Panc1 (cell line): Measurements from ENCODE around the gene SF3A2. TPM values are rescaled to one million over a fixed set of nuclear protein-coding genes. Genes with fewer than 3 reads are reported as not detected.

Experiments
- ATAC-seq: fragments of 200-7000 bp; cut with Tn5 transposase; 2 replicates; pipeline ENCODE4 v1.9.1; 2020; ENCODE audit warnings: mild to moderate bottlenecking, moderate library complexity
- BruUV-seq: library from RNA; stranded (reverse); fragments of 400-500 nt; replicated peaks from 2 replicates; lab custom pipeline; 2021; lab: Mats Ljungman, UMichigan
- CTCF ChIA-PET: fragments of 300-600 bp; sonication (Branson Sonifier 250); formaldehyde crosslinking; loops from one replicate; lab custom pipeline; 2022; ENCODE audit warnings: antibody characterized with exemption; lab: Charles Lee
- POLR2A ChIA-PET: fragments of 300-600 bp; sonication (Branson Sonifier 250); formaldehyde crosslinking; loops from one replicate; lab custom pipeline; 2022; ENCODE audit warnings: antibody characterized with exemption; lab: Charles Lee
- DNase-seq: peaks from one replicate; pipeline ENCODE4 v3.0.0-alpha.2; 2010; ENCODE audit warnings: low read depth, low spot score
- H3K27ac ChIP-seq: 2 replicates; pipeline ENCODE4 v1.5.1; 2011; ENCODE audit warnings: mild to moderate bottlenecking, low read length, inconsistent platforms
- H3K27me3 ChIP-seq: fragments of 200-500 bp; sonication (Bioruptor generic); 2 replicates; pipeline ENCODE4 v1.6.0; 2014; ENCODE audit warnings: low read length, inconsistent platforms; ENCODE audit not compliant: control insufficient read depth, insufficient read depth
- H3K36me3 ChIP-seq: fragments of 200-500 bp; sonication (Bioruptor generic); 2 replicates; pipeline ENCODE4 v1.5.1; 2014; ENCODE audit warnings: inconsistent platforms, mild to moderate bottlenecking, low read length, moderate library complexity; ENCODE audit not compliant: control insufficient read depth, insufficient read depth
- H3K4me1 ChIP-seq: 2 replicates; pipeline ENCODE4 v1.5.1; 2011; ENCODE audit warnings: inconsistent platforms, mild to moderate bottlenecking, low read length, moderate library complexity; ENCODE audit not compliant: control insufficient read depth, insufficient read depth
- H3K4me3 ChIP-seq, 2 experiments: 2 replicates each; pipeline ENCODE4 v1.5.1; 2011 to 2012; ENCODE audit warnings: low read depth in 2 of 2, low read length in 2 of 2, mild to moderate bottlenecking in 2 of 2, inconsistent platforms in 1 of 2, moderate library complexity in 1 of 2
- H3K9me3 ChIP-seq: fragments of 200-500 bp; sonication (Bioruptor generic); 2 replicates; pipeline ENCODE4 v1.5.1; 2014; ENCODE audit warnings: low read depth, mild to moderate bottlenecking, inconsistent platforms, low read length, moderate library complexity; ENCODE audit not compliant: control insufficient read depth, insufficient read depth
- POLR2AphosphoS5 ChIP-seq: IDR thresholded peaks from 2 replicates; pipeline ENCODE4 v1.6.1; 2012; ENCODE audit warnings: mild to moderate bottlenecking, low read depth, low read length, moderate library complexity
- SIN3A ChIP-seq: IDR thresholded peaks from 2 replicates; pipeline ENCODE4 v1.6.1; 2012; ENCODE audit warnings: low read depth, mild to moderate bottlenecking, low read length, moderate library complexity, borderline replicate concordance; ENCODE audit not compliant: insufficient read depth
- TCF7L2 ChIP-seq: IDR thresholded peaks from 2 replicates; pipeline ENCODE4 v1.6.1; 2011; ENCODE audit warnings: mild to moderate bottlenecking, low read depth, low read length, inconsistent platforms
- in situ Hi-C: cut with HindIII; loops from 2 replicates; pipeline ENCODE4 v1.10.0; 2016; ENCODE audit warnings: low sequenced_read_pairs, low pct_unique_long_range_greater_than_20kb
- intact Hi-C: fragments of 100-400 bp; cut with micrococcal nuclease; formaldehyde crosslinking; loops from one replicate; pipeline ENCODE4 v1.10.0; 2022; ENCODE audit not compliant: unreplicated experiment
- total RNA-seq: library from RNA; stranded (reverse); gene quantifications from one replicate; pipeline ENCODE4 v1.2.1, GENCODE V29; 2021; ENCODE audit not compliant: unreplicated experiment
- TF ChIP-seq, protein P1 (sequence below): fragments of 450-650 bp; IDR thresholded peaks from 2 replicates; pipeline ENCODE4 v1.5.1; 2017; ENCODE audit warnings: mild to moderate bottlenecking
- TF ChIP-seq, protein P2 (sequence below), 2 experiments: IDR thresholded peaks; 2 replicates each; pipeline ENCODE4 v1.6.1; 2011 to 2012; ENCODE audit warnings: low read depth in 2 of 2, control low read depth in 1 of 2, low read length in 1 of 2, mild to moderate bottlenecking in 1 of 2, moderate library complexity in 1 of 2; ENCODE audit not compliant: insufficient read depth in 1 of 2

Gene SF3A2
- total RNA-seq, 1 experiment from 2014 or later, result 103 TPM

DNA sequence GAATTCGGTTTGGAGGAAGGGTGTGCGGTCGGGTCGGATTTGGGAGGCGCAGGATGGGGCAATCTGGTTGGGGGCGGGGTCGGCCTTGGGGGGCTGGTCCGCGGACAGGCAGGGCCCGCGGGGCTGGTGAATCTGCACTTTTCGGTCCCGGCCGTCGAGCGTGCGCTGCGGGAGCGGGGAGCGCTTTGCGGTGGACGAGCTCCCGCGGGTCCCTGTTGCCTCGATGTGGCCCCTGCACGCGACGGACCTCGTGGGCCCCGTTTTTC lies 33.5 kb downstream of the SF3A2 start:
- Histone ChIP-seq H3K27me3 (no peaks in the 10 kb centered on the region), H3K4me1 (peaks cover 18% of the 10 kb centered on the region), H3K36me3 (peaks cover 7% of the 10 kb centered on the region; the same call in 1 of the 2 replicates), H3K27ac (peak overlapping the region; percentile 85), H3K4me3 (peak overlapping the region; percentile 71 to 89), H3K9me3 (no peaks in the 10 kb centered on the region)
- TF ChIP-seq, protein P1, sequence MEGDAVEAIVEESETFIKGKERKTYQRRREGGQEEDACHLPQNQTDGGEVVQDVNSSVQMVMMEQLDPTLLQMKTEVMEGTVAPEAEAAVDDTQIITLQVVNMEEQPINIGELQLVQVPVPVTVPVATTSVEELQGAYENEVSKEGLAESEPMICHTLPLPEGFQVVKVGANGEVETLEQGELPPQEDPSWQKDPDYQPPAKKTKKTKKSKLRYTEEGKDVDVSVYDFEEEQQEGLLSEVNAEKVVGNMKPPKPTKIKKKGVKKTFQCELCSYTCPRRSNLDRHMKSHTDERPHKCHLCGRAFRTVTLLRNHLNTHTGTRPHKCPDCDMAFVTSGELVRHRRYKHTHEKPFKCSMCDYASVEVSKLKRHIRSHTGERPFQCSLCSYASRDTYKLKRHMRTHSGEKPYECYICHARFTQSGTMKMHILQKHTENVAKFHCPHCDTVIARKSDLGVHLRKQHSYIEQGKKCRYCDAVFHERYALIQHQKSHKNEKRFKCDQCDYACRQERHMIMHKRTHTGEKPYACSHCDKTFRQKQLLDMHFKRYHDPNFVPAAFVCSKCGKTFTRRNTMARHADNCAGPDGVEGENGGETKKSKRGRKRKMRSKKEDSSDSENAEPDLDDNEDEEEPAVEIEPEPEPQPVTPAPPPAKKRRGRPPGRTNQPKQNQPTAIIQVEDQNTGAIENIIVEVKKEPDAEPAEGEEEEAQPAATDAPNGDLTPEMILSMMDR, result no peak
- no peak for TF ChIP-seq SIN3A
- no peak for TF ChIP-seq POLR2AphosphoS5
- TSS peak; percentile 70 for BruUV-seq
- POLR2A ChIA-PET, result no interaction called here
- in situ Hi-C loops (no loop called here), intact Hi-C loops (no loop called here)
- CTCF ChIA-PET, result no interaction called here
- DNase-seq (no peak), ATAC-seq (no peak)

DNA sequence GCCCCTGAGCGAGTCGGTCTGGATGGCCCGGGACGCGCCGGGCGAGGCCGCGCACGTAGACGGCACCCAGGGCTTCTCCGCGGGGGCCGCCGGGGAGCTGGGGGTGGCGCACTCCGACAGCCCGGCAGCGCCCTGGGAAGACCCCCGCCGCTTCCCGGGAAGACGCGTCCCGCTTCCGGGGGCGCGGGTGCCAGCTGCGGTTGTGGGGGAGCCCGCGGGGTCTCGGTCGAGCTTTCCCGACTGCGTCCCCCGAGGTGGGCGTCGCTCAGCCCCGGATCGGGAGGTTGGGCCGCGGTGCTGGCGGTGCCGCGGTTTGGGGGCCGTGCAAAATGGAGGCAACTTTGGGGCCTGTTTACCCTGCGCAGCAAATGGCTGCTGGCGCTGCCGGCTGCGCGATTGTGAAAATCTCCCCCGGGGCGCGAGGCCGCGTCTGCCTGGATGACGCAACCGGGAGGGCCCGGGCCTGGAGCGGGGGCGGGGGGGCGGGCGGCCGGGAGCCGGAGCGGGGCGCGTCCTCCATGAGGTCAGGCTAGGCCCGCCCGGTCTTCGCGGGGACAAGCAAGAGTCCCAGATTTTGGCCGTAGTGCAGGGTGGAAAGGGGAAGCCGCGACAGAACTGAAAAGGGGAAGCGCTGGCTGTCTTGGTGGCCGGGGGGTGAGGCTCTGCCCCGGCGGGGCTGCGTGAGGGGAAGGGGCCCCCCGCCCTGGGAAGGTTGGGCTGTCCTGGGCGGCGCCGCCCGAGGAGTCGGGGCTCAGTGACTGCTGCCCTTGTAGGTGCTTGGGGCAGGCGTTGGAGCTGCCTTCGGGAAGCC lies 34.0 kb downstream of the SF3A2 start:
- in situ Hi-C loops, result no loop called here
- peak overlapping the region; percentile 71 to 89 for H3K4me3 ChIP-seq
- TF ChIP-seq, protein P2, sequence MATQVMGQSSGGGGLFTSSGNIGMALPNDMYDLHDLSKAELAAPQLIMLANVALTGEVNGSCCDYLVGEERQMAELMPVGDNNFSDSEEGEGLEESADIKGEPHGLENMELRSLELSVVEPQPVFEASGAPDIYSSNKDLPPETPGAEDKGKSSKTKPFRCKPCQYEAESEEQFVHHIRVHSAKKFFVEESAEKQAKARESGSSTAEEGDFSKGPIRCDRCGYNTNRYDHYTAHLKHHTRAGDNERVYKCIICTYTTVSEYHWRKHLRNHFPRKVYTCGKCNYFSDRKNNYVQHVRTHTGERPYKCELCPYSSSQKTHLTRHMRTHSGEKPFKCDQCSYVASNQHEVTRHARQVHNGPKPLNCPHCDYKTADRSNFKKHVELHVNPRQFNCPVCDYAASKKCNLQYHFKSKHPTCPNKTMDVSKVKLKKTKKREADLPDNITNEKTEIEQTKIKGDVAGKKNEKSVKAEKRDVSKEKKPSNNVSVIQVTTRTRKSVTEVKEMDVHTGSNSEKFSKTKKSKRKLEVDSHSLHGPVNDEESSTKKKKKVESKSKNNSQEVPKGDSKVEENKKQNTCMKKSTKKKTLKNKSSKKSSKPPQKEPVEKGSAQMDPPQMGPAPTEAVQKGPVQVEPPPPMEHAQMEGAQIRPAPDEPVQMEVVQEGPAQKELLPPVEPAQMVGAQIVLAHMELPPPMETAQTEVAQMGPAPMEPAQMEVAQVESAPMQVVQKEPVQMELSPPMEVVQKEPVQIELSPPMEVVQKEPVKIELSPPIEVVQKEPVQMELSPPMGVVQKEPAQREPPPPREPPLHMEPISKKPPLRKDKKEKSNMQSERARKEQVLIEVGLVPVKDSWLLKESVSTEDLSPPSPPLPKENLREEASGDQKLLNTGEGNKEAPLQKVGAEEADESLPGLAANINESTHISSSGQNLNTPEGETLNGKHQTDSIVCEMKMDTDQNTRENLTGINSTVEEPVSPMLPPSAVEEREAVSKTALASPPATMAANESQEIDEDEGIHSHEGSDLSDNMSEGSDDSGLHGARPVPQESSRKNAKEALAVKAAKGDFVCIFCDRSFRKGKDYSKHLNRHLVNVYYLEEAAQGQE (IDR thresholded peaks at IDR 0.05; ENCODE audit: insufficient read depth in 1 of 2, low read depth in 2 of 2, low read length in 1 of 2), result no peak
- no peak for TF ChIP-seq POLR2AphosphoS5
- TF ChIP-seq, protein P1, result no peak
- TF ChIP-seq TCF7L2, result no peak
- no peak for TF ChIP-seq SIN3A
- intact Hi-C loops, result no loop called here
- BruUV-seq, result no TSS peak
- ChIA-PET CTCF (no interaction called here), POLR2A (no interaction called here)
- DNase-seq (no peak), ATAC-seq (peak; percentile 3; the same call in 1 of the 2 replicates)
- peaks cover 7% of the 10 kb centered on the region; the same call in 1 of the 2 replicates for H3K36me3 ChIP-seq
- peak overlapping the region; percentile 85; the same call in 1 of the 2 replicates for H3K27ac ChIP-seq
- H3K27me3 ChIP-seq, result no peaks in the 10 kb centered on the region
- peaks cover 18% of the 10 kb centered on the region for H3K4me1 ChIP-seq
- no peaks in the 10 kb centered on the region for H3K9me3 ChIP-seq
